Adrenal gland (tissue), 12 donors: Measurements from ENCODE around the gene C10orf105. TPM values are rescaled to one million over a fixed set of nuclear protein-coding genes. Genes with fewer than 3 reads are reported as not detected.

Experiments
- DNase-seq, 7 donors: peaks; one replicate each; pipeline ENCODE4 v3.0.0-alpha.2; 2019 to 2020
- H3K27ac ChIP-seq, 5 donors: fragments of 200-600 bp; sonication (generic) in 4 of 5; 1 replicate in 3 of 5; 2 replicates in 2 of 5; pipeline versions ENCODE4 v1.5.1 to v1.8.0; 2016 to 2020; ENCODE audit warnings: mild to moderate bottlenecking in 1 of 5
- H3K27me3 ChIP-seq: fragments of 200-600 bp; 2 replicates; pipeline ENCODE4 v1.8.0; 2021
- H3K36me3 ChIP-seq, 2 donors: fragments of 200-600 bp; replicated peaks in 1 of 2; 1 replicate in 1 of 2; 2 replicates in 1 of 2; pipeline versions ENCODE4 v1.5.1 to v1.8.0; 2018 to 2022
- H3K4me1 ChIP-seq, 2 donors: fragments of 200-600 bp; replicated peaks in 1 of 2; 1 replicate in 1 of 2; 2 replicates in 1 of 2; pipeline versions ENCODE4 v1.5.1 to v1.8.0; 2018 to 2021
- H3K4me3 ChIP-seq, 4 donors: fragments of 200-600 bp; sonication (generic) in 3 of 4; one replicate each; pipeline ENCODE4 v1.5.1; 2016 to 2018
- H3K9me3 ChIP-seq, 3 donors: fragments of 200-600 bp; sonication (generic) in 1 of 3; replicated peaks in 1 of 3; 1 replicate in 2 of 3; 2 replicates in 1 of 3; pipeline versions ENCODE4 v1.5.1 to v1.8.0; 2016 to 2021
- POLR2A ChIP-seq, 2 donors: fragments of 450-650 bp; IDR thresholded peaks; one replicate each; pipeline ENCODE4 v1.6.1; 2017; ENCODE audit warnings: antibody characterized with exemption in 2 of 2, mild to moderate bottlenecking in 2 of 2, moderate library complexity in 1 of 2
- WGBS, 4 donors: extraction: QIAGEN DNeasy Blood & Tissue Kit in 2 of 4; methylation state at CpG; one replicate each; pipeline versions ENCODE4 v1.1.5 to v1.1.7; 2013 to 2017; 5-methylcytosine and 5-hydroxymethylcytosine counted together
- intact Hi-C, 2 donors: fragments of 100-400 bp; cut with DNase I; formaldehyde crosslinking; loops; one replicate each; pipeline versions ENCODE4 v1.14.1 to v1.15.0; 2022 to 2023
- polyA plus RNA-seq, 3 donors: library from polyadenylated mRNA; stranded (reverse); fragments of 200-250 nt in 2 of 3; fragments of 350-450 nt in 1 of 3; fragmentation: Illumina TruSeq in 1 of 3; extraction: RNeasy Lipid Tissue Mini Kit (QIAGEN cat#74804) in 1 of 3; gene quantifications; one replicate each; pipeline ENCODE4 v1.2.3, GENCODE V29; 2013 to 2014
- total RNA-seq, 9 donors: library from RNA; depleted of rRNA in 4 of 9; stranded (reverse); fragments of >200 nt in 4 of 9; fragments of 120-200 nt in 1 of 9; fragmentation: NEBNext Ultra II Directional in 1 of 9; extraction: Animal tissue kit (Norgen Biotek cat#: 25700) in 1 of 9; gene quantifications; one replicate each; pipeline versions ENCODE4 v1.1.0 to v1.2.4, GENCODE V29; 2013 to 2023
- TF ChIP-seq, protein P1 (sequence below), 6 experiments: fragments of 450-650 bp in 4 of 6; fragments of 200-600 bp in 2 of 6; sonication (generic) in 1 of 6; IDR thresholded peaks; 1 replicate in 5 of 6; 2 replicates in 1 of 6; pipeline versions ENCODE4 v1.5.1 to v1.8.0; 2016 to 2021; ENCODE audit warnings: antibody characterized with exemption in 6 of 6, mild to moderate bottlenecking in 2 of 6, moderate library complexity in 1 of 6
- donor health status: healthy with polysubstance abuse.
- donor health status: Bipolar disorder and iron deficiency.
- donor health status: DM: yes; HTN: yes; CAD: no.
- donor health status: DM: no; HTN: no; CAD: no.
- donor health status: DM: no; HTN: no; CAD: no.
- donor health status: DM: yes; HTN: yes; CAD: no.

Gene C10orf105
- total and polyA plus RNA-seq, 12 donors = under 0.01 to 0.48 (median 0.07) TPM; not detected in 2

DNA sequence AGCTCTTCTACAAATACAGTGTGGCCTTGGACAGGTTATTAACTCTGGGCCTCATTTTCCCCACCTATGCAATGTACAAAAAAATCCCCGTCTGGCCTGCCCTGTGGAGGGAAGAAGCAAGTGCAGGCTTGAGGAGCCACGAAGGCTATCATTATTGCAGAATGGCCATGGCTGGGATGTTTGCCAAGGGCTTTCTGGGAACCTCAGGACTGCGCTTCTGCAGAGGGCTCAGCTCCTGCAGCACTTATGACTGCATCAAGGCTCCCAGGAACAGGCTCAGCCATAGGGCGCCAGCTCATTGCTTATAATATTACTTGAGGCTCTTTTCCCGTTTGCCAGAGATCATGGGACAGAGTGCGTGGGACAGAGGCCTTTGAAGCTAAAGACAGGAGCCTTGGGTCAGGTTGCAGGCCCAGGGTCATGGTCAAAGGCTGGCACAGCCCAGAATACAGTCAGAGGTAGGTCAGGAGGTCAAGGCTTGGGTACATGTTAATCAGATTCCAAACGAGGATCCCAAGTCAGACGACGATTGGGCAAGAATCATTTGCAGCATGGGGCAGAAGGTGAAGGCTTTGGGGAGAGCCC lies 20.6 kb upstream of the C10orf105 start:
- peak overlapping the region in 2 of 5 donors; percentile 26 to 41 for H3K27ac ChIP-seq
- peak in 6 of 7 donors; percentile 84 to 92 (median 86) for DNase-seq
- no peaks in the 10 kb centered on the region for H3K36me3 ChIP-seq
- no peak overlapping the region for H3K4me3 ChIP-seq
- peaks cover 3 to 15% of the 10 kb centered on the region in 2 donors for H3K4me1 ChIP-seq
- no peaks in the 10 kb centered on the region for H3K27me3 ChIP-seq
- no peaks in the 10 kb centered on the region for H3K9me3 ChIP-seq
- intact Hi-C loops = no loop called here
- TF ChIP-seq, protein P1, sequence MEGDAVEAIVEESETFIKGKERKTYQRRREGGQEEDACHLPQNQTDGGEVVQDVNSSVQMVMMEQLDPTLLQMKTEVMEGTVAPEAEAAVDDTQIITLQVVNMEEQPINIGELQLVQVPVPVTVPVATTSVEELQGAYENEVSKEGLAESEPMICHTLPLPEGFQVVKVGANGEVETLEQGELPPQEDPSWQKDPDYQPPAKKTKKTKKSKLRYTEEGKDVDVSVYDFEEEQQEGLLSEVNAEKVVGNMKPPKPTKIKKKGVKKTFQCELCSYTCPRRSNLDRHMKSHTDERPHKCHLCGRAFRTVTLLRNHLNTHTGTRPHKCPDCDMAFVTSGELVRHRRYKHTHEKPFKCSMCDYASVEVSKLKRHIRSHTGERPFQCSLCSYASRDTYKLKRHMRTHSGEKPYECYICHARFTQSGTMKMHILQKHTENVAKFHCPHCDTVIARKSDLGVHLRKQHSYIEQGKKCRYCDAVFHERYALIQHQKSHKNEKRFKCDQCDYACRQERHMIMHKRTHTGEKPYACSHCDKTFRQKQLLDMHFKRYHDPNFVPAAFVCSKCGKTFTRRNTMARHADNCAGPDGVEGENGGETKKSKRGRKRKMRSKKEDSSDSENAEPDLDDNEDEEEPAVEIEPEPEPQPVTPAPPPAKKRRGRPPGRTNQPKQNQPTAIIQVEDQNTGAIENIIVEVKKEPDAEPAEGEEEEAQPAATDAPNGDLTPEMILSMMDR (IDR thresholded peaks at IDR 0.05) = peak in 5 of 6 experiments; percentile 25 to 45 (median 33)
- TF ChIP-seq POLR2A (IDR thresholded peaks at IDR 0.05) = no peak
- WGBS, 4 donors = 28 to 42% (median 36%) methylated on average over 9 of the region's 9 CpGs

DNA sequence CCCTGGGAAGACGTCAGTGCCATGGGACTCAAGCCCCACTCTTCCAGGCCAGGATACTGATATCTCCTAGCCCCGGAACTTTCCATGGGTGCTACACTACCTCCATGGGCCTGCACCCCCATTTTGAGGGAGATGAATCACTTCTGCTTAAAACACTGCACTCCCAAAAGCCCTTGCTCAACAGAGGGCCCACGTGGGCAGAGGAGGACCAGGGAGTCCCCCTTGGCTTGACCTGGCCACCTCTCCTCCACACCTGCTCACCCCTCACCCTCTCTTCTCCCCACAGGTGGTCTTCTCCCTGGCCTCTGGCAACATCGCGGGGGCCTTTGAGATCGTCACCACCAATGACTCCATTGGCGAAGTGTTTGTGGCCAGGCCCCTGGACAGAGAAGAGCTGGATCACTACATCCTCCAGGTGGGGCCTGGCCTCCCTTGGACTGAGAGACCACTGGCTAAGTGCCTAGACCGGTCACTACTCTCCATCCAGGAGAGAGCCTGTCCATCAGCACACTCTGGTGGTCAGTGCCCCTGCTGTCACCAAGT lies 19.9 kb upstream of the C10orf105 start:
- WGBS, 4 donors = 87 to 92% (median 91%) methylated on average over 6 to 8 of the region's 8 CpGs
- no peaks in the 10 kb centered on the region for H3K36me3 ChIP-seq
- H3K27ac ChIP-seq = no peak overlapping the region
- TF ChIP-seq, protein P1 (IDR thresholded peaks at IDR 0.05) = no peak
- no peak for TF ChIP-seq POLR2A (IDR thresholded peaks at IDR 0.05)
- H3K27me3 ChIP-seq = no peaks in the 10 kb centered on the region
- H3K4me1 ChIP-seq = peaks cover 3 to 15% of the 10 kb centered on the region in 2 donors
- no peaks in the 10 kb centered on the region for H3K9me3 ChIP-seq
- H3K4me3 ChIP-seq = no peak overlapping the region
- intact Hi-C loops = no loop called here
- DNase-seq = no peak

GRCh38 chr10:71737834-71738197 lies 18.2 kb upstream of the C10orf105 start:
- 73 to 85% (median 80%) methylated on average over 3 of the region's 3 CpGs for WGBS, 4 donors
- H3K27me3 ChIP-seq = no peaks in the 10 kb centered on the region
- no peak overlapping the region for H3K4me3 ChIP-seq
- peaks cover 3 to 15% of the 10 kb centered on the region in 2 donors for H3K4me1 ChIP-seq
- H3K9me3 ChIP-seq = no peaks in the 10 kb centered on the region
- H3K36me3 ChIP-seq = no peaks in the 10 kb centered on the region
- DNase-seq = no peak
- intact Hi-C loops = no loop called here
- TF ChIP-seq POLR2A (IDR thresholded peaks at IDR 0.05) = no peak
- TF ChIP-seq, protein P1 (IDR thresholded peaks at IDR 0.05) = no peak
- H3K27ac ChIP-seq = peak overlapping the region in 1 of 5 donors; percentile 47

- WGBS, 4 donors = 79 to 91% (median 87%) methylated on average over 8 to 12 of the region's 12 CpGs
- no peak for TF ChIP-seq POLR2A (IDR thresholded peaks at IDR 0.05)
- peaks cover 3 to 15% of the 10 kb centered on the region in 2 donors for H3K4me1 ChIP-seq
These were observed 17.6 kb upstream of the C10orf105 start for GRCh38 chr10:71737001-71737833.

More at GRCh38 chr10:71737001-71737833, 17.6 kb upstream of the C10orf105 start:
- Histone ChIP-seq H3K4me3 (no peak overlapping the region), H3K36me3 (no peaks in the 10 kb centered on the region), H3K27me3 (no peaks in the 10 kb centered on the region), H3K9me3 (no peaks in the 10 kb centered on the region), H3K27ac (peak overlapping the region in 1 of 5 donors; percentile 47)
- intact Hi-C loops = no loop called here
- no peak for DNase-seq
